HG03354 (cell line): ENCODE data around the gene DHRS13.
"Not testable (repeated sequence)": the region's sequence is repeated elsewhere in the genome, so short reads cannot be mapped to it uniquely, and the experiment has no call there.

Source experiments
- ATAC-seq: cut with Tn5 transposase; IDR thresholded peaks from one replicate; pipeline ENCODE4 v1.9.1; 2021; ENCODE audit warnings: mild to moderate bottlenecking; ENCODE audit not compliant: unreplicated experiment, poor library complexity, severe bottlenecking

The DHRS13 gene

GRCh38 chr17:28937044-28937729 lies 34.3 kb upstream of the DHRS13 start:
- ATAC-seq = no peak

- no peak for ATAC-seq
Observed at GRCh38 chr17:28935744-28936460, 33.0 kb upstream of the DHRS13 start.

- ATAC-seq = not testable (repeated sequence)
Observed at GRCh38 chr17:28934508-28934907, 31.6 kb upstream of the DHRS13 start.

GRCh38 chr17:28929787-28930186 lies 26.9 kb upstream of the DHRS13 start:
- no peak for ATAC-seq

- no peak for ATAC-seq
Observed at GRCh38 chr17:28928061-28928460, 25.2 kb upstream of the DHRS13 start.

GRCh38 chr17:28926786-28927185 lies 23.9 kb upstream of the DHRS13 start:
- no peak for ATAC-seq

- ATAC-seq = no peak
Observed at GRCh38 chr17:28926366-28926765, 23.5 kb upstream of the DHRS13 start.

- ATAC-seq = no peak
Observed at GRCh38 chr17:28925912-28926365, 23.1 kb upstream of the DHRS13 start.

GRCh38 chr17:28920201-28920600 lies 17.3 kb upstream of the DHRS13 start:
- ATAC-seq = no peak

GRCh38 chr17:28918295-28918694 lies 15.4 kb upstream of the DHRS13 start:
- no peak for ATAC-seq

- no peak for ATAC-seq
Observed at GRCh38 chr17:28917465-28917864, 14.6 kb upstream of the DHRS13 start.

- ATAC-seq = no peak
Observed at GRCh38 chr17:28917029-28917428, 14.2 kb upstream of the DHRS13 start.

GRCh38 chr17:28916302-28916934 lies 13.5 kb upstream of the DHRS13 start:
- no peak for ATAC-seq

- ATAC-seq = no peak
Observed at GRCh38 chr17:28912938-28913333, 10.1 kb upstream of the DHRS13 start.

GRCh38 chr17:28912281-28912937 lies 9.5 kb upstream of the DHRS13 start:
- no peak for ATAC-seq

- no peak for ATAC-seq
Observed at GRCh38 chr17:28911411-28912045, 8.6 kb upstream of the DHRS13 start.

- ATAC-seq = no peak
Observed at GRCh38 chr17:28910534-28910933, 7.7 kb upstream of the DHRS13 start.

GRCh38 chr17:28908640-28909167 lies 5.8 kb upstream of the DHRS13 start:
- ATAC-seq = no peak

- no peak for ATAC-seq
Observed at GRCh38 chr17:28907709-28908475, 5.0 kb upstream of the DHRS13 start.
